Keratinocyte (primary cell): ENCODE results near the gene FSTL5. TPM values are rescaled to one million over a fixed set of nuclear protein-coding genes. Genes with fewer than 3 reads are reported as not detected.

Experiments
- DNase-seq: peaks from one replicate; pipeline ENCODE4 v3.0.0-alpha.2; 2011; ENCODE audit warnings: low read depth, missing footprints, low spot score
- FAIRE-seq: peaks from 2 replicates; lab custom pipeline; 2011; peaks lifted over from hg19 to GRCh38; lab: Jason Lieb, UNC
- H2AFZ ChIP-seq: 2 replicates; pipeline ENCODE4 v1.6.0; 2012; ENCODE audit warnings: low read length, control low read depth, inconsistent platforms; ENCODE audit not compliant: control insufficient read depth
- H3K27ac ChIP-seq: 2 replicates; pipeline ENCODE4 v1.5.1; 2011; ENCODE audit warnings: low read length; ENCODE audit not compliant: control insufficient read depth, insufficient read depth
- H3K27me3 ChIP-seq: 3 replicates; pipeline ENCODE4 v1.6.0; 2011; ENCODE audit warnings: low read length; ENCODE audit not compliant: control insufficient read depth, insufficient read depth; ENCODE audit errors: extremely low read depth
- H3K36me3 ChIP-seq, 2 experiments: 2 replicates in 1 of 2; 3 replicates in 1 of 2; pipeline ENCODE4 v1.5.1; 2011; ENCODE audit warnings: low read length in 2 of 2, mild to moderate bottlenecking in 1 of 2; ENCODE audit not compliant: control insufficient read depth in 2 of 2, insufficient read depth in 2 of 2; ENCODE audit errors: extremely low read depth in 1 of 2
- H3K4me1 ChIP-seq: 3 replicates; pipeline ENCODE4 v1.5.1; 2011; ENCODE audit warnings: low read length; ENCODE audit not compliant: control insufficient read depth, insufficient read depth; ENCODE audit errors: extremely low read depth
- H3K4me2 ChIP-seq: 3 replicates; pipeline ENCODE4 v1.6.0; 2011; ENCODE audit warnings: low read depth, low read length; ENCODE audit not compliant: control insufficient read depth, insufficient read depth; ENCODE audit errors: extremely low read depth
- H3K4me3 ChIP-seq, 3 experiments: fragments of 200-600 bp in 1 of 3; sonication (generic) in 1 of 3; 2 replicates in 2 of 3; 3 replicates in 1 of 3; pipeline ENCODE4 v1.5.1; 2011 to 2016; ENCODE audit warnings: low read length in 3 of 3, mild to moderate bottlenecking in 3 of 3, control low read depth in 2 of 3, inconsistent platforms in 1 of 3, low read depth in 1 of 3, mixed read lengths in 1 of 3, mixed run types in 1 of 3, moderate library complexity in 1 of 3; ENCODE audit not compliant: control insufficient read depth in 2 of 3, insufficient read depth in 2 of 3; ENCODE audit errors: extremely low read depth in 1 of 3
- H3K79me2 ChIP-seq: 2 replicates; pipeline ENCODE4 v1.6.0; 2012; ENCODE audit warnings: low read length; ENCODE audit not compliant: control insufficient read depth, insufficient read depth
- H3K9ac ChIP-seq: 3 replicates; pipeline ENCODE4 v1.6.0; 2011; ENCODE audit warnings: low read length; ENCODE audit not compliant: control insufficient read depth, insufficient read depth; ENCODE audit errors: extremely low read depth
- H3K9me1 ChIP-seq: 3 replicates; pipeline ENCODE4 v1.6.0; 2011; ENCODE audit warnings: low read length; ENCODE audit not compliant: control insufficient read depth, insufficient read depth; ENCODE audit errors: extremely low read depth
- H3K9me3 ChIP-seq: 2 replicates; pipeline ENCODE4 v1.5.1; 2012; ENCODE audit warnings: low read depth, low read length; ENCODE audit not compliant: control insufficient read depth
- H4K20me1 ChIP-seq: 3 replicates; pipeline ENCODE4 v1.6.0; 2011; ENCODE audit warnings: low read length; ENCODE audit not compliant: control insufficient read depth, insufficient read depth; ENCODE audit errors: extremely low read depth
- CTCF ChIP-seq, 3 experiments: IDR thresholded peaks in 1 of 3; conservative IDR thresholded peaks in 1 of 3; optimal IDR thresholded peaks in 1 of 3; 2 replicates in 2 of 3; 3 replicates in 1 of 3; pipeline versions ENCODE3 to v1.5.1; 2011; ENCODE audit warnings: low read length in 3 of 3, mild to moderate bottlenecking in 3 of 3, moderate library complexity in 2 of 3, control low read depth in 1 of 3, inconsistent platforms in 1 of 3; ENCODE audit not compliant: insufficient read depth in 2 of 3; ENCODE audit errors: extremely low read depth in 1 of 3
- EZH2 ChIP-seq: IDR thresholded peaks from one replicate; pipeline ENCODE4 v1.6.1; 2012; ENCODE audit warnings: inconsistent platforms, mild to moderate bottlenecking, low read length, moderate library complexity
- dilution Hi-C: fragments of 300-500 bp; cut with MboI; formaldehyde crosslinking; loops from one replicate; pipeline ENCODE4 v1.7.0; 2020; ENCODE audit warnings: low sequenced_read_pairs; ENCODE audit not compliant: extremely low pct_ligation_motif_present
- polyA plus RNA-seq, 5 experiments: library from polyadenylated mRNA; depleted of rRNA in 3 of 5; stranded (reverse) in 3 of 5; stranded (forward) in 1 of 5; unstranded in 1 of 5; fragments of >200 nt; gene quantifications; 1 replicate in 1 of 5; 2 replicates in 3 of 5; 3 replicates in 1 of 5; pipeline versions ENCODE4 v1.2.1 to v1.2.3, GENCODE V29; 2011 to 2012; ENCODE audit warnings: missing spikeins in 2 of 5, low read depth in 1 of 5, low replicate concordance in 1 of 5

FSTL5 gene
- polyA plus RNA-seq, 1 donor (not counting 4 experiments of a cell fraction or from before 2014, with no cell fraction given) = not detected

GRCh38 chr4:161926033-161926828, 237.6 kb downstream of the FSTL5 start:
- TF ChIP-seq EZH2 (no peak), CTCF (optimal IDR thresholded peaks at IDR 0.05 in 1 of 3, IDR thresholded peaks at IDR 0.05 in 1 of 3, conservative IDR thresholded peaks at IDR 0.05 in 1 of 3; ENCODE audit: extremely low read depth in 1 of 3, insufficient read depth in 2 of 3, low read length in 3 of 3) (no peak)
- Histone ChIP-seq H2AFZ (no peak overlapping the region), H3K36me3 (no peaks in the 10 kb centered on the region), H3K4me1 (no peaks in the 10 kb centered on the region), H3K27ac (no peak overlapping the region), H3K9me1 (no peaks in the 10 kb centered on the region), H3K4me3 (no peak overlapping the region), H3K9ac (no peak overlapping the region), H3K79me2 (no peaks in the 10 kb centered on the region), H3K4me2 (no peak overlapping the region), H3K9me3 (no peaks in the 10 kb centered on the region), H3K27me3 (no peaks in the 10 kb centered on the region), H4K20me1 (no peaks in the 10 kb centered on the region)
- dilution Hi-C loops = no loop called here
- no peak for FAIRE-seq
- no peak for DNase-seq

- Histone ChIP-seq H3K9me1 (no peaks in the 10 kb centered on the region), H2AFZ (no peak overlapping the region), H3K9me3 (no peaks in the 10 kb centered on the region), H3K9ac (no peak overlapping the region), H4K20me1 (no peaks in the 10 kb centered on the region), H3K4me1 (no peaks in the 10 kb centered on the region), H3K79me2 (no peaks in the 10 kb centered on the region), H3K4me3 (no peak overlapping the region), H3K27ac (no peak overlapping the region), H3K27me3 (no peaks in the 10 kb centered on the region), H3K36me3 (no peaks in the 10 kb centered on the region), H3K4me2 (no peak overlapping the region)
- DNase-seq = no peak
- TF ChIP-seq CTCF (optimal IDR thresholded peaks at IDR 0.05 in 1 of 3, IDR thresholded peaks at IDR 0.05 in 1 of 3, conservative IDR thresholded peaks at IDR 0.05 in 1 of 3; ENCODE audit: extremely low read depth in 1 of 3, insufficient read depth in 2 of 3, low read length in 3 of 3) (no peak), EZH2 (no peak)
- dilution Hi-C loops = no loop called here
- no peak for FAIRE-seq
Observed at GRCh38 chr4:161920304-161921052, 243.3 kb downstream of the FSTL5 start.
